ENCODE results near the gene FAM117B.

- TF ChIP-seq CTCF (conservative IDR thresholded peaks at IDR 0.05; ENCODE audit: low read length) (no peak), EZH2phosphoT487 (IDR thresholded peaks at IDR 0.05; ENCODE audit: borderline replicate concordance, low read depth, low read length) (no peak)
These were observed 82.3 kb downstream of the FAM117B start for GRCh38 chr2:202716953-202717597.

Data from OCI-LY7 (cell line).